Skin epidermis (tissue), 12 donors: ENCODE results near the gene DLL3.
"Not testable (repeated sequence)": the region's sequence is repeated elsewhere in the genome, so short reads cannot be mapped to it uniquely, and the experiment has no call there.

Experiments used
- H3K27ac ChIP-seq, 21 experiments: fragments of 200-600 bp; sonication (generic) in 11 of 21; one replicate each; pipeline ENCODE4 v1.5.0; 2020; ENCODE audit warnings: mild to moderate bottlenecking in 3 of 21, inconsistent platforms in 2 of 21, moderate library complexity in 2 of 21
- H3K4me3 ChIP-seq, 7 experiments: fragments of 200-600 bp; sonication (generic) in 2 of 7; one replicate each; pipeline ENCODE4 v1.5.0; 2020; ENCODE audit warnings: inconsistent platforms in 2 of 7, mild to moderate bottlenecking in 2 of 7, moderate library complexity in 1 of 7

The DLL3 gene, protein sequence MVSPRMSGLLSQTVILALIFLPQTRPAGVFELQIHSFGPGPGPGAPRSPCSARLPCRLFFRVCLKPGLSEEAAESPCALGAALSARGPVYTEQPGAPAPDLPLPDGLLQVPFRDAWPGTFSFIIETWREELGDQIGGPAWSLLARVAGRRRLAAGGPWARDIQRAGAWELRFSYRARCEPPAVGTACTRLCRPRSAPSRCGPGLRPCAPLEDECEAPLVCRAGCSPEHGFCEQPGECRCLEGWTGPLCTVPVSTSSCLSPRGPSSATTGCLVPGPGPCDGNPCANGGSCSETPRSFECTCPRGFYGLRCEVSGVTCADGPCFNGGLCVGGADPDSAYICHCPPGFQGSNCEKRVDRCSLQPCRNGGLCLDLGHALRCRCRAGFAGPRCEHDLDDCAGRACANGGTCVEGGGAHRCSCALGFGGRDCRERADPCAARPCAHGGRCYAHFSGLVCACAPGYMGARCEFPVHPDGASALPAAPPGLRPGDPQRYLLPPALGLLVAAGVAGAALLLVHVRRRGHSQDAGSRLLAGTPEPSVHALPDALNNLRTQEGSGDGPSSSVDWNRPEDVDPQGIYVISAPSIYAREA

DNA sequence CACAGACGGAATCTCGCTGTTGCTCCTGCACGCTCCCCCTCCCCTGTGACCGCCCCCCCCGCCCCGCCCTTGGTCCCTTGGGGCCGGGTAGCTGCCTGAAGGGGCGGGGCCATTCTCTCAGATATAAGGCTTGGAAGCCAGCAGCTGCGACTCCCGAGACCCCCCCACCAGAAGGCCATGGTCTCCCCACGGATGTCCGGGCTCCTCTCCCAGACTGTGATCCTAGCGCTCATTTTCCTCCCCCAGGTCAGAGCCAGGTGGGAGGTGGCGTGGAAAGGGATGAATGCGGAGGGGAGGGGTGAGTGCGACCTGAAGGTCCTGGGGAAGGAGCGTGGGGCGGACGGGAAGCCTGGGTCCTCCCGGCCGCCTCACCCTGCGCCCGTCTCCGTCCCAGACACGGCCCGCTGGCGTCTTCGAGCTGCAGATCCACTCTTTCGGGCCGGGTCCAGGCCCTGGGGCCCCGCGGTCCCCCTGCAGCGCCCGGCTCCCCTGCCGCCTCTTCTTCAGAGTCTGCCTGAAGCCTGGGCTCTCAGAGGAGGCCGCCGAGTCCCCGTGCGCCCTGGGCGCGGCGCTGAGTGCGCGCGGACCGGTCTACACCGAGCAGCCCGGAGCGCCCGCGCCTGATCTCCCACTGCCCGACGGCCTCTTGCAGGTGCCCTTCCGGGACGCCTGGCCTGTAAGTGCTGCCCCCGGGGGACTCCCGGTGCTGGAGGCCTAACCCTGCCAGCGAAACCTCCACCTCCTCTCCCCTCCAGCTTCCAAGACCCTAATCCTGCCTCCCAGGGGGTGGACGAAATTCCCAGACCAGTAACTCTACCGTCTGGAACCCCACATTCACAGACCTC lies at the start of gene DLL3:
Gene DLL3, plus strand, starts transcription at position 150 of the 845 bp plus-strand sequence. Its CDS starts 28 bp downstream, at position 178.
- Histone ChIP-seq H3K27ac (no peak within 1 kb of the TSS), H3K4me3 (no peak within 1 kb of the TSS)

DNA sequence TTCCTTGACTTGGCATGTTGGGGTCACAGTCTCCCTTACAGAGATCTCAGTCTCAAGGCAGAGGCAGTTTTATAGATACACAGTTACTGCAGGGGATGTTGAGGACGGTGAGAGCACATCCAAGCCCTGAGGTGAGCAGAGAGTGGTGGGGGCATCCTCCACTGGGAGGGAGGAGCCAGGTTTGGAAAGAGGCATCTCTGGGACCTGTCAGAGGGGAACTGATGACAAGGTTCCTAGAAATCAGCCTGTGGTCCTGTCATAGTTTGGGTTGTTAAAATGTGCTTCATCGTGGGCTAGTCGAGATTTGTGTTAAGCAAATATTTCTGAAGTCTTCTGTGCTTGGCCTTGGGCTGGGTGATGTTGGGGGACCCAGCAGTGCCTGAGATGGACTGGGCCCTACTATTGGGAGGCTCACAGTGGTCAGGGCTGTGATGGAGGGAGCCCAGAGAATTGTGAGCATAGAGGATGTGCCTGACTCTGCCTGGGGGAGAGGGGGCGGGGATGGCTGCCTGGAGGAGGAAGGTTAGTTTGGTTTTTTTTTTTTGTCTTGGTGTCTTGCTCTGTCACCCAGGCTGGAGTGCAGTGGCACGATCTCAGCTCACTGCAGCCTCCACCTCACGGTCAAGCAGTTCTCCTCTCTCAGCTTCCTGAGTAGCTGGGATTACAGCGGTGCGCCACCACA lies 49.5 kb upstream of the DLL3 start:
- Histone ChIP-seq H3K27ac (no peak overlapping the region), H3K4me3 (no peak overlapping the region)

DNA sequence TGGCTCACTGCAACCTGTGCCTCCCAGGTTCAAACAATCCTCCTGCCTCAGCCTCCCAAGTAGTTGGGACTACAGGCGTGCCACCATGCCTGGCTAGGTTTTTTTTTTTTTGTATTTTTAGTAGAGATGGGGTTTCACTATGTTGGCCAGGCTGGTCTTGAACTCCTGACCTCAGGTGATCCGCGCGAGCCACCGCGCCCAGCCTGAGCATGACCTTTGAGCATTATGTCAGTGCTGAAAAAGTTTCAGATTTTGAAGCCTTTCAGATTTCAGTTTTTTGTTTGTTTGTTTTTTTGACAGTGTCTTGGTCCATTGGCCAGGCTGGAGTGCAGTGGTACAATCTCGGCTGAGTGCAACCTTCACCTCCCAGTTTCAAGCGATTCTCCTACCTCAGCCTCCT lies 47.5 kb upstream of the DLL3 start:
- not testable (repeated sequence) for H3K27ac ChIP-seq, H3K4me3 ChIP-seq

DNA sequence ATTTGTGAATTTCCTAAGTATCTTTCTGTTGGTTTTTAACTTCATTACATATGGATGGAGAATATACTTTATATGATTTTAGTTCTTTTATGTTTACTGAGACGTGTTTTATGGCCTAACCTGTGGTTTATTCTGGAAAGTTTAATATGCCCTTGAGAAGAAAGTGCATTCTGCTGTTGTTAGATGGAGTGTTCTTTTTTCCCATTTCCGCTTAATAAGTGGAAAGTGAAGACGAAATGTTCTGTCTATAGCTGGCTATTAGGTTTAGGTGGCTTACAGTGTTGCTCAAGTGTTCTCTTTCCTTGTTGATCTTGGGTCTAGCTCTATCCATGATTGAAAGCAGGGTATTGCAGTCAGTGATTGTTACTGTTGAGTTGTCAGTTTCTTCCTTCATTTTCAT lies 35.3 kb upstream of the DLL3 start:
- Histone ChIP-seq H3K4me3 (no peak overlapping the region), H3K27ac (no peak overlapping the region)

DNA sequence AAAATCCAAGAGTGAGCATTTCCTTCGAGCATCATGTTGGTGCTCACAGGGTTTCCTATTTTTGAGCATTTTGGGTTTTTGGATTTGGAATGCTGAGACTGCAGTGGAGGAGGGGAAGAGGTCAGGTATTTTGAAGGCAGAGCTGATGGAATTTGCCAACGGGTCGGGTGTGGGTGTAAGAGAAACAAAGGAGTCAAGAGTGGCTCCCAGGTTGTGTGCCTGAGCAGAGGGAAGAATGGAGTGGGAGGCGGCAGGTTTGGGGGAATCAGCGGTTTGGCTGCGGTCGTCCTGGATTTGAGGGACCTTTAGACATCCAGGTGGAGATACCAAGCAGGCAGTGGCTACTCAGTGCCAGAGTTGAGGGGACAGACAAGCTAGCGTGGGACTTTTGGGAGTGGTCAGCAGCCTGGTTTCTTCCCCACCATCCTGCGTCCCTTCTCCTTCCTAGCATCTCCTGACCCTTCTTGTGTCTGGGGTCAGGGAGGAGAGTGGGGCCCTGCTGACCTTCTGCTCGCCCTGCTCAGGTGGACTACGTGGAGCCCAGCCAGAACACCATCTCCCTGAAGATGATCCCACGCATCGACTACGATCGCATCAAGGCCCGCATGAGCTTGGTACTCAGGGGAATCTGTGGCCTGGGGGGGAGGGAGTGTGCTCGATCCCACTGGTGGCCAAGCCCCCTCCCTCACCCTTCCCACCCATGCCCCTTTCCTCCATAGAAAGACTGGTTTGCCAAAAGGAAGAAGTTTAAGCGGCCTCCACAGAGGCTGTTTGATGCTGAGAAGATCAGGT lies 32.6 kb upstream of the DLL3 start:
- Histone ChIP-seq H3K27ac (no peak overlapping the region), H3K4me3 (no peak overlapping the region)

DNA sequence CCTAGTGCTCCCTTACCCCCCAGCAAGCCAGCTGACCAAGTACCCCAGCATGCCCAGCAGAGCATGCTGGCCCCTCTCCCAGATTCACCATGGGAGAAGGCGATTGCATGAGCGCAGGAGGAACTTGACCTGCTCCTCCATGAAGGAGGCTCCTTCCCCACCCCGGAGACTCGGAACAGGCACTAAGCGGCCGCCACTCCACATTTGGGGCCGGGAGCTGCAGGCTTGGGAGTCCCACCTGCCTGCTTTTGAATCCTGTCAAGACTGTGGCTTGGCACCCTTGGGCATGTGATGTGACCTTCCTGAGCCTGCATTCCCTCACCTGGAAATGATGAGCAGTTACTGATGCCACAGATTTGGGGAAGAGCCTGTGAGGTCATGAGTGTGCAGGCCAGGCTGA lies 30.8 kb upstream of the DLL3 start:
- no peak overlapping the region for H3K27ac ChIP-seq
- no peak overlapping the region for H3K4me3 ChIP-seq

DNA sequence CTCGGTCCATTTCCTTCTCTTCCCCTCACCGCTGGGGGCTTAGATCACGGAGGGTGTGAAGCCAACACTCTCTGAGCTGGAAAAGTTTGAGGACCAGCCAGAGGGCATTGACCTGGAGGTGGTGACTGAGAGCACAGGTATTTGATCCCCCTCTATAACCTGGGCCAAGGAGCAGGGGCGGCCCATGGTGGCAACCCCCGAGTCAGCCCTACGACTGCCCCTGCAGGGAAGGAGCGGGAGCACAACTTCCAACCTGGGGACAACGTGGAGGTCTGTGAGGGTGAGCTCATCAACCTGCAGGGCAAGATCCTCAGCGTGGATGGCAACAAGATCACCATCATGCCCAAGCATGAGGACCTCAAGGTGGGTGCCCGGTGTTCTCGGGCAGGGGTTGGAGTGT lies 29.7 kb upstream of the DLL3 start:
- no peak overlapping the region for H3K27ac ChIP-seq

DNA sequence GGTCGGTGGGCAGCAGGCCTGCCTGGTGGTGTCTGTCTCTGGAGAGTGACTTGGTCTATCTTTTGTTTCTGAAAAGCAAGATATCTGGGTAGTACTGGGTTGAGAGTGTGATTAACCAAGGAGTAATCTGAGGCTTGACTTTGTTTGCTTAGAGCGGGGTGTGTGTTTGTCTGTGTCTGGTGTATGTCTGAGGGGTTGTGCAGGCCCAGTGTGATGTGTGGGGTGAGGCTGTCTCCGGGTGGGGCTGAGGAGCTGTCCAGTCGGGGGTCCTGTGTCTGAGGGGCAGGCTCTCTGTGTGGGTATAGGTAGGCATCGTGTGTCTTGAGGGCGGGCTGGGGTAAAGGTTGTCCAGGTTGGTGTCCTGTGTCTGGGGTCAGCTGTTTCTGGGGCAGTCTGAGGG lies 29.2 kb upstream of the DLL3 start:
- H3K4me3 ChIP-seq = no peak overlapping the region
- no peak overlapping the region for H3K27ac ChIP-seq

More for the DNA sequence above, 29.7 kb upstream of the DLL3 start:
- no peak overlapping the region for H3K4me3 ChIP-seq

DNA sequence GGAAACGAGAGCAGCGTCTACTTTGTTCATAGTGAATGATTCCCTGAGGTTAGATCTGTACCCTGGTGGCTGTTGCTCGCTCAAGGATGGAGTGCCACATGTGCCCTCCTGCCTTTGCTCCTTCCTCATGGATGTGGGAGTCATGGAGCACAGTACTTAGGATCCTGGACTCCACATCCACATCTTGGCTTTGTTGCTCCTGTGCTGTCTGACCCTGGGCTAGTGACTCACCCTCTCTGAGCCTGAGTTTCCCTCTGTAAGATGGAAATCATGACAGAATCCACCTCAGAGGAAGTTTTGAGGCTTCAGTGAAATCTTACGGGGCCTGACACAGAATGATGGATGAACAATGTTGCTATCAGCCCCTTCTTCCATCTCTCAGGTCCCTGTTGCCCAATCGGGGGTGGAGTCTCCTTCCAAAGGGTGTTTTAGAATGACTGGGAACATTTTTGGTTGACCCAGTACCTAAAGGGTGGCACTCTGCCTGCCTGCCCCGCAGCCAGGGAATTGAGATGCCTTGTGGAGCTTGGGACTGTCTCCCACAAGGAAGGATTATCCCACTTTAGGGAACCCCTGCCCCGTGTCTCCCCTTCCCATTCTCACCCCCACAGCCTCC lies 27.9 kb upstream of the DLL3 start:
- no peak overlapping the region for H3K27ac ChIP-seq
- H3K4me3 ChIP-seq = no peak overlapping the region

DNA sequence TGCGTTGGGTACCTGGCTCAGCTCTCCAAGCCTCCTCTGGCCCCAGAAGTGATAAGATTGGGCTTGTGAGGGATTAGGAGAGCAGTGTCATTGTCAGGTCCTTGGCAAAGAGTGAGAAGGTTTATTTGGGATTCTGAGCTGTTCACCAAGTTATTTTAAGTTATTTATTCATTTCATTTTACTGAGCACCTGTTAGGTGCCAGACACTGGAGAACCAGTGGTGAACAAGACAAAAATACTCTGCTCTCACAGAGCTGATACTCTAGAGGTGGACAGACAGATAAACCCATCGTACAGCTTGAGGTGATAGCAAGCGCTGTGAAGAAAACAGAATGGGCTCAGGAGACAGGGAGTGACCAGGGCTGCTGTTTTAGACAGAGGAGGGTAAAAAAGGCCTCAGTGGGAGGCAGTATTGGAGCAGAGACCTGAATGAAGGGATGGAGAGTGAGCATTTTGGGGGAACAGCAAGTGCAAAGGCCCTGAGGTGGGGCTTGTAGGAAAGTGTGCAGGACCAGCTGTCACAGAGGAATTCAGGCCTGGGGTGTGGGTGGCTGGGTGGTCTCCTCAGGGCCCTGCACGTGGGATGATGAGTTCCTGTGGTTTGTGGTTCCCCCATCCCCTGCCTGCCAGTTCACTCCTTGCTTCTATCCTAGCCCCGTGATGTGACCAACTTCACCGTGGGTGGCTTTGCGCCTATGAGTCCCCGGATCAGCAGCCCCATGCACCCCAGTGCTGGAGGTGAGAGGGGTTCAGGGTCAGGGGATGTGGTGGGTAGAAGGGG lies 26.8 kb upstream of the DLL3 start:
- H3K27ac ChIP-seq = no peak overlapping the region
- H3K4me3 ChIP-seq = no peak overlapping the region

DNA sequence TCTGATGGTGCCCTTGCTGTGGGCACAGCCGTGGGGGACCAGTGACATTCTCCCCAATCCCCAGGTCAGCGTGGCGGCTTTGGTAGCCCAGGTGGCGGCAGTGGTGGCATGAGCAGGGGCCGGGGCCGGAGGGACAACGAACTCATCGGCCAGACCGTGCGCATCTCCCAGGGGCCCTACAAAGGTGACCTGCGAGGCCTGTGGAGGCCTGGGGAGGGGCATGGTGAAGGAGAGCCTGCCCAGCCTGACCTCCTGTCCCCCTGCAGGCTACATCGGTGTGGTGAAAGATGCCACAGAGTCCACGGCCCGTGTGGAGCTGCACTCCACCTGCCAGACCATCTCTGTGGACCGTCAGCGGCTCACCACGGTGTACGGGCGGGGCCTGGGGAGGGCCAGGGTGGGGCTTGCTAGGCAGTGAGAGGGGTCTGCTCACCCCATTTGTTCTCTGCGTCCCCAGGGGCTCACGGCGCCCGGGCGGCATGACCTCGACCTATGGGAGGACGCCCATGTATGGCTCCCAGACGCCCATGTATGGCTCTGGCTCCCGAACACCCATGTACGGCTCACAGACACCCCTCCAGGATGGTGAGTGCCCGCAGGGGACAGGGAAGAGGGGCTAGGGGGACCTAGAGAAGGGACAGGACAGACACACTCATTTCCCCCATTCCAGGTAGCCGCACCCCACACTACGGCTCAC lies 25.9 kb upstream of the DLL3 start:
- no peak overlapping the region for H3K4me3 ChIP-seq
- H3K27ac ChIP-seq = no peak overlapping the region

DNA sequence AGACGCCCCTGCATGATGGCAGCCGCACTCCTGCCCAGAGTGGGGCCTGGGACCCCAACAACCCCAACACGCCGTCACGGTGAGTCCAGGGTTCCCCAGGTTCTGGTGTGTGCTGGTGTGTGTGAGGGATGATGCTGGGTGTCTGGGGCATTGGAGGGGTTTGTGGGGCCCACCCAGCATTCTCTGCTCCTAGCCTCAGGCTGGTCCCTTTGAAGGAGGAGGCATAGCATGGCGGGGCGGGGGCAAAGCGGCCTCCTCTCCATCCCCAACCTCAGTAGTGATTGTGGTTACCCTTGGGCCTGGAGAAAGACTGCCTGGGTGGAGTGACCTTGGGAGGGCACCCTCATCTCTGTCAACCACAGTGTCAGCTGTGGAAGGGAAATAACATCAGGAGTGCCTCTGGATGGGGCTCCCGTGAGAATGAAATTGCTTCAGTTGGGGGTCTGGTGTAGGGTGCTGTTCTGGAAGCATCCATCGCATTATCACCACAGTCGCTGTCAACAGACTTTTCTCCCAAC lies 25.2 kb upstream of the DLL3 start:
- Histone ChIP-seq H3K4me3 (no peak overlapping the region), H3K27ac (no peak overlapping the region)

DNA sequence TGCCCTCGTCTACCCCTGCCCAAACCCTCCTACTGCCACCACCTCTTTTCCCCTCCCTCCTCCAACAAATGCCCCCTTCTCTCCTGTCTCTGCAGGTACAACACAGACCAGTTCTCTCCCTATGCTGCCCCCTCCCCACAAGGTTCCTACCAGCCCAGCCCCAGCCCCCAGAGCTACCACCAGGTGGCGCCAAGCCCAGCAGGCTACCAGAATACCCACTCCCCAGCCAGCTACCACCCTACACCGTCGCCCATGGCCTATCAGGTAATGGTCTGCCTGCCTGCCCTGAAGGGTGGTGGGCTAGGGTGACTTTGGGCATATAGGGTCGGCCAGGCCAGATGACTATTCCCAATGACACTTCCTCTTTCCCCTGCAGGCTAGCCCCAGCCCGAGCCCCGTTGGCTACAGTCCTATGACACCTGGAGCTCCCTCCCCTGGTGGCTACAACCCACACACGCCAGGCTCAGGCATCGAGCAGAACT lies 24.6 kb upstream of the DLL3 start:
- H3K27ac ChIP-seq = no peak overlapping the region
- H3K4me3 ChIP-seq = no peak overlapping the region

DNA sequence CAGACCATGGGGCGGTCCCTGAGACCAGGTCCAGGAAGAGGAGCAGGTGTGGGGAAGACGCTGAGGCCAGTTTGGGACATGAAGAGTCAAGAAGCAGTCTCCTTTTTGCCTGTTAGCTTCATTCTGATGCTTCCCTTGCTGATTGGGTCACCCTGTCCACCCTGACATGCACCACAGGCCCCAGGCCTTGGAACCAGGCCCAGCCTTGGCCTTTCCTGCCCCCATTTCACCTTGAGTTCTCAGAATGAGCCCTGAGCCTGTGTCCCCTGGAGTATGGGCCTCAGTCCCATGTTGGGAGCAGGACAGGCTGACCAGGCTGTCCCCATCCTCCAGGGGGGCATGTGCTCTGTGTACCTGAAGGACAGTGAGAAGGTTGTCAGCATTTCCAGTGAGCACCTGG lies 23.0 kb upstream of the DLL3 start:
- no peak overlapping the region for H3K27ac ChIP-seq
- H3K4me3 ChIP-seq = no peak overlapping the region

DNA sequence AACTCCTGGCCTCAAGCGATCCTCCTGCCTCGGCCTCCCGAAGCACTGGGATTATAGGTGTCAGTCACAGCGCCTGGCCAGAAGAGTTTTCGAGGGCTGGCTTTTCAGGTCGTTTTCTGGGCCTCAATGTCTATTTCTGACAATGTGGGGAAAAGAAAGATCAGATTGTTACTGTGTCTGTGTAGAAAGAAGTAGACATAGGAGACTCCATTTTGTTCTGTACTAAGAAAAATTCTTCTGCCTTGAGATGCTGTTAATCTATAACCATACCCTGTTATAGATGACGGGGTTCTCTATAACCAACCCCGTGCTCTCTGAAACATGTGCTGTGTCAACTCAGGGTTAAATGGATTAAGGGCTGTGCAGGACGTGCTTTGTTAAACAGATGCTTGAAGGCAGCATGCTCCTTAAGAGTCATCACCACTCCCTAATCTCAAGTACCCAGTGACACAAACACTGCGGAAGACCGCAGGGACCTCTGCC lies 19.4 kb upstream of the DLL3 start:
- peak overlapping the region in 1 of 21 experiments; percentile 87 for H3K27ac ChIP-seq
- H3K4me3 ChIP-seq = not testable (repeated sequence)

DNA sequence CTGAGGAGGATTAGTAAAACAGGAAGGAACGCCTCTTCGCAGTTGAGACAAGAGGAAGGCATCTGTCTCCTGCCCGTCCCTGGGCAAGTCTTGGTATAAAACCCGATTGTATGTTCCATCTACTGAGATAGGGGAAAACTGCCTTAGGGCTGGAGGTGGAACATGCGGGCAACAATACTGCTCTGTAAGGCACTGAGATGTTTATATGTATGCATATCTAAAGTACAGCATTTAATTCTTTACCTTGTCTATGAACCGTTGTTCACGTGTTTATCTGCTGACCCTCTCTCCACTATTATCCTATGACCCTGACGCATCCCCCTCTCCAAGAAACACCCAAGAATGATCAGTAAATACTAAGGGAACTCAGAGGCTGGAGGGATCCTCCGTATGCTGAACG lies 18.8 kb upstream of the DLL3 start:
- peak overlapping the region in 19 of 21 experiments; percentile 72 to 98 (median 87) for H3K27ac ChIP-seq
- peak overlapping the region in 6 of 7 experiments; percentile 74 to 99 (median 94) for H3K4me3 ChIP-seq
